Measurements from ENCODE around the gene ADAT2. TPM values are rescaled to one million over a fixed set of nuclear protein-coding genes. Genes with fewer than 3 reads are reported as not detected.

Gene ADAT2
- total and polyA plus RNA-seq, 2 of the 13 experiments (the other 11 are each of a cell fraction or from before 2014, with no cell fraction given), result 10.5 to 18.3 TPM

- peak; percentile 62; the same call in 1 of the 2 replicates for TF ChIP-seq ERF (CRISPR knock-in tag; IDR thresholded peaks at IDR 0.05)
- TF ChIP-seq, protein P1, sequence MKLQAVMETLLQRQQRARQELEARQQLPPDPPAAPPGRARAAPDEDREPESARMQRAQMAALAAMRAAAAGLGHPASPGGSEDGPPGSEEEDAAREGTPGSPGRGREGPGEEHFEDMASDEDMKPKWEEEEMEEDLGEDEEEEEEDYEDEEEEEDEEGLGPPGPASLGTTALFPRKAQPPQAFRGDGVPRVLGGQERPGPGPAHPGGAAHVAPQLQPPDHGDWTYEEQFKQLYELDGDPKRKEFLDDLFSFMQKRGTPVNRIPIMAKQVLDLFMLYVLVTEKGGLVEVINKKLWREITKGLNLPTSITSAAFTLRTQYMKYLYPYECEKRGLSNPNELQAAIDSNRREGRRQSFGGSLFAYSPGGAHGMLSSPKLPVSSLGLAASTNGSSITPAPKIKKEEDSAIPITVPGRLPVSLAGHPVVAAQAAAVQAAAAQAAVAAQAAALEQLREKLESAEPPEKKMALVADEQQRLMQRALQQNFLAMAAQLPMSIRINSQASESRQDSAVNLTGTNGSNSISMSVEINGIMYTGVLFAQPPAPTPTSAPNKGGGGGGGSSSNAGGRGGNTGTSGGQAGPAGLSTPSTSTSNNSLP (IDR thresholded peaks at IDR 0.05; ENCODE audit: low read depth, low read length), result peak; percentile 92; the same call in 1 of the 2 replicates
- TF ChIP-seq, protein P2, sequence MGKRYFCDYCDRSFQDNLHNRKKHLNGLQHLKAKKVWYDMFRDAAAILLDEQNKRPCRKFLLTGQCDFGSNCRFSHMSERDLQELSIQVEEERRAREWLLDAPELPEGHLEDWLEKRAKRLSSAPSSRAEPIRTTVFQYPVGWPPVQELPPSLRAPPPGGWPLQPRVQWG (CRISPR knock-in tag; IDR thresholded peaks at IDR 0.05; ENCODE audit: borderline replicate concordance, low read depth), result no peak
- TF ChIP-seq, protein P3, sequence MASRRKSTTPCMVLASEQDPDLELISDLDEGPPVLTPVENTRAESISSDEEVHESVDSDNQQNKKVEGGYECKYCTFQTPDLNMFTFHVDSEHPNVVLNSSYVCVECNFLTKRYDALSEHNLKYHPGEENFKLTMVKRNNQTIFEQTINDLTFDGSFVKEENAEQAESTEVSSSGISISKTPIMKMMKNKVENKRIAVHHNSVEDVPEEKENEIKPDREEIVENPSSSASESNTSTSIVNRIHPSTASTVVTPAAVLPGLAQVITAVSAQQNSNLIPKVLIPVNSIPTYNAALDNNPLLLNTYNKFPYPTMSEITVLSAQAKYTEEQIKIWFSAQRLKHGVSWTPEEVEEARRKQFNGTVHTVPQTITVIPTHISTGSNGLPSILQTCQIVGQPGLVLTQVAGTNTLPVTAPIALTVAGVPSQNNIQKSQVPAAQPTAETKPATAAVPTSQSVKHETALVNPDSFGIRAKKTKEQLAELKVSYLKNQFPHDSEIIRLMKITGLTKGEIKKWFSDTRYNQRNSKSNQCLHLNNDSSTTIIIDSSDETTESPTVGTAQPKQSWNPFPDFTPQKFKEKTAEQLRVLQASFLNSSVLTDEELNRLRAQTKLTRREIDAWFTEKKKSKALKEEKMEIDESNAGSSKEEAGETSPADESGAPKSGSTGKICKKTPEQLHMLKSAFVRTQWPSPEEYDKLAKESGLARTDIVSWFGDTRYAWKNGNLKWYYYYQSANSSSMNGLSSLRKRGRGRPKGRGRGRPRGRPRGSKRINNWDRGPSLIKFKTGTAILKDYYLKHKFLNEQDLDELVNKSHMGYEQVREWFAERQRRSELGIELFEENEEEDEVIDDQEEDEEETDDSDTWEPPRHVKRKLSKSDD (CRISPR knock-in tag; IDR thresholded peaks at IDR 0.05; ENCODE audit: low read depth), result peak; percentile 29; the same call in 1 of the 2 replicates
- no peak for TF ChIP-seq ZNF790 (CRISPR knock-in tag; IDR thresholded peaks at IDR 0.05; ENCODE audit: borderline replicate concordance)
- no peak for TF ChIP-seq AHR (CRISPR knock-in tag; IDR thresholded peaks at IDR 0.05)
- TF ChIP-seq ZNF296 (CRISPR knock-in tag; conservative IDR thresholded peaks at IDR 0.05), result no peak
- no peak for TF ChIP-seq MAFG (CRISPR knock-in tag; IDR thresholded peaks at IDR 0.05)
- peak; percentile 81 for TF ChIP-seq TBL1XR1 (IDR thresholded peaks at IDR 0.05; ENCODE audit: borderline replicate concordance, low read length, partially characterized antibody)
- peak; percentile 96 for TF ChIP-seq FOXP4 (CRISPR knock-in tag; IDR thresholded peaks at IDR 0.05)
- no peak for TF ChIP-seq GTF3A (CRISPR knock-in tag; conservative IDR thresholded peaks at IDR 0.05)
- TF ChIP-seq PITX1 (CRISPR knock-in tag; IDR thresholded peaks at IDR 0.05), result no peak
- peak; percentile 56; the same call in 1 of the 2 replicates for TF ChIP-seq PPARG (CRISPR knock-in tag; conservative IDR thresholded peaks at IDR 0.05)
- TF ChIP-seq NFATC3 (CRISPR knock-in tag; IDR thresholded peaks at IDR 0.05), result peak; percentile 44; the same call in 1 of the 2 replicates
- TF ChIP-seq, protein P4, sequence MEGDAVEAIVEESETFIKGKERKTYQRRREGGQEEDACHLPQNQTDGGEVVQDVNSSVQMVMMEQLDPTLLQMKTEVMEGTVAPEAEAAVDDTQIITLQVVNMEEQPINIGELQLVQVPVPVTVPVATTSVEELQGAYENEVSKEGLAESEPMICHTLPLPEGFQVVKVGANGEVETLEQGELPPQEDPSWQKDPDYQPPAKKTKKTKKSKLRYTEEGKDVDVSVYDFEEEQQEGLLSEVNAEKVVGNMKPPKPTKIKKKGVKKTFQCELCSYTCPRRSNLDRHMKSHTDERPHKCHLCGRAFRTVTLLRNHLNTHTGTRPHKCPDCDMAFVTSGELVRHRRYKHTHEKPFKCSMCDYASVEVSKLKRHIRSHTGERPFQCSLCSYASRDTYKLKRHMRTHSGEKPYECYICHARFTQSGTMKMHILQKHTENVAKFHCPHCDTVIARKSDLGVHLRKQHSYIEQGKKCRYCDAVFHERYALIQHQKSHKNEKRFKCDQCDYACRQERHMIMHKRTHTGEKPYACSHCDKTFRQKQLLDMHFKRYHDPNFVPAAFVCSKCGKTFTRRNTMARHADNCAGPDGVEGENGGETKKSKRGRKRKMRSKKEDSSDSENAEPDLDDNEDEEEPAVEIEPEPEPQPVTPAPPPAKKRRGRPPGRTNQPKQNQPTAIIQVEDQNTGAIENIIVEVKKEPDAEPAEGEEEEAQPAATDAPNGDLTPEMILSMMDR (CRISPR knock-in tag; IDR thresholded peaks at IDR 0.05), result no peak
- peak; percentile 46; the same call in 1 of the 2 replicates for TF ChIP-seq SMC3 (IDR thresholded peaks at IDR 0.05; ENCODE audit: low read length)
Measured at GRCh38 chr6:143397227-143398222, 53.0 kb downstream of the ADAT2 start (continued).
